Erythroblast (primary cell): ENCODE results near the gene BRF1.

Experiments used
- DNase-seq, 2 experiments: peaks; one replicate each; lab custom pipeline; 2025; lab: John Stamatoyannopoulos, UW
- GATA1 ChIP-seq: IDR thresholded peaks from 2 replicates; pipeline ENCODE4 v1.6.1; 2011; ENCODE audit warnings: low read depth, mild to moderate bottlenecking, control low read depth, low read length, moderate library complexity
- POLR2A ChIP-seq: IDR thresholded peaks from 2 replicates; pipeline ENCODE4 v1.6.1; 2011; ENCODE audit warnings: mild to moderate bottlenecking, low read length

Gene BRF1, protein sequence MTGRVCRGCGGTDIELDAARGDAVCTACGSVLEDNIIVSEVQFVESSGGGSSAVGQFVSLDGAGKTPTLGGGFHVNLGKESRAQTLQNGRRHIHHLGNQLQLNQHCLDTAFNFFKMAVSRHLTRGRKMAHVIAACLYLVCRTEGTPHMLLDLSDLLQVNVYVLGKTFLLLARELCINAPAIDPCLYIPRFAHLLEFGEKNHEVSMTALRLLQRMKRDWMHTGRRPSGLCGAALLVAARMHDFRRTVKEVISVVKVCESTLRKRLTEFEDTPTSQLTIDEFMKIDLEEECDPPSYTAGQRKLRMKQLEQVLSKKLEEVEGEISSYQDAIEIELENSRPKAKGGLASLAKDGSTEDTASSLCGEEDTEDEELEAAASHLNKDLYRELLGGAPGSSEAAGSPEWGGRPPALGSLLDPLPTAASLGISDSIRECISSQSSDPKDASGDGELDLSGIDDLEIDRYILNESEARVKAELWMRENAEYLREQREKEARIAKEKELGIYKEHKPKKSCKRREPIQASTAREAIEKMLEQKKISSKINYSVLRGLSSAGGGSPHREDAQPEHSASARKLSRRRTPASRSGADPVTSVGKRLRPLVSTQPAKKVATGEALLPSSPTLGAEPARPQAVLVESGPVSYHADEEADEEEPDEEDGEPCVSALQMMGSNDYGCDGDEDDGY

DNA sequence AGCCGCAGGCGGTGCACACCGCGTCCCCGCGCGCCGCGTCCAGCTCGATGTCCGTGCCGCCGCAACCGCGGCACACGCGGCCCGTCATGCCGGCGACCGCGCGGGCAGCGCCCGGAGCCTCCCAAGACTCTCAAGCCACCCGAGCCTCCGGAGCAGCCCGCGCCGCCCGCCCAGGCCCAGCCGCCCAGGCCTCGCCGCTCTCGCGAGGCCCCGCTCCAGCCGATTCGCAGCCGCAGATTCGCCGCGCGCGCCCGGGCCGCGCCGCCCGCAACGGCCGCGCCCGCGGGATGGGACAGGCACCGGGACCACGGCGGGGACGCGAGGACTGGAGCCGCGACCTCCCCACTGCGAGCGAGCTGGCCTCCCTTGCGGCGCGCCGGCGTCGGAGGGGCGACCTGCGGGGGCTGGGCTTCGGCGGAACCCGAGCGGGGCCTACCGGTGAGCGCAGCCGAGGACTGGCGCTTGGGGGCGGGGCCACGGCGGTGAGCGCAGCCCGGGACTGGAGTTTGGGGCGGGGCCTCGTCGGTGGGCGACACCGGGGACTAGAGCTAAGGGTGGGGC is at the start of gene BRF1:
TSS of gene BRF1 (minus strand) at position 460 of the 561 bp plus-strand sequence. CDS start at position 88, 372 bp downstream.
- DNase-seq = peak; percentile 95
- peak; percentile 63 for TF ChIP-seq POLR2A
- TF ChIP-seq GATA1 = no peak

DNA sequence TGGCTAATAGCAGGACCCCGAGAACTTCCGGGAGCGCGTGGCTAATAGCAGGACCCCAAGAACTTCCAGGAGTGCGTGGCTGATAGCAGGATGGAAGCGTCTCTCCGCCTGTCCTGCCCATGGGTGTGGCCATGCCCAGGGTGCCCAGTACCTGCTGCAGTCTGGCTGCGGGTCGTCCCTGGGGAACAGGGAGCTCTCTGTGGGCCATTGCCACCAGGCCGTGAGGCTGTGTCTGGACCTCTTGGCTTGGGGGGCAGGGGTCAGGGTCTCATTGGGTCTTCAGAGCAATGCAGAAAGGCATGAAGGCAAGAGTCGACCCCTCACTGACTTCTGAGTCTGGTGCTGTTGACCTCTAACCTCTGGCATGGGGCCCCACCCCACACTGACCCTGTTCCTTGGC is 49.2 kb upstream of the BRF1 start:
- TF ChIP-seq GATA1 = no peak
- no peak for TF ChIP-seq POLR2A
- no peak for DNase-seq

DNA sequence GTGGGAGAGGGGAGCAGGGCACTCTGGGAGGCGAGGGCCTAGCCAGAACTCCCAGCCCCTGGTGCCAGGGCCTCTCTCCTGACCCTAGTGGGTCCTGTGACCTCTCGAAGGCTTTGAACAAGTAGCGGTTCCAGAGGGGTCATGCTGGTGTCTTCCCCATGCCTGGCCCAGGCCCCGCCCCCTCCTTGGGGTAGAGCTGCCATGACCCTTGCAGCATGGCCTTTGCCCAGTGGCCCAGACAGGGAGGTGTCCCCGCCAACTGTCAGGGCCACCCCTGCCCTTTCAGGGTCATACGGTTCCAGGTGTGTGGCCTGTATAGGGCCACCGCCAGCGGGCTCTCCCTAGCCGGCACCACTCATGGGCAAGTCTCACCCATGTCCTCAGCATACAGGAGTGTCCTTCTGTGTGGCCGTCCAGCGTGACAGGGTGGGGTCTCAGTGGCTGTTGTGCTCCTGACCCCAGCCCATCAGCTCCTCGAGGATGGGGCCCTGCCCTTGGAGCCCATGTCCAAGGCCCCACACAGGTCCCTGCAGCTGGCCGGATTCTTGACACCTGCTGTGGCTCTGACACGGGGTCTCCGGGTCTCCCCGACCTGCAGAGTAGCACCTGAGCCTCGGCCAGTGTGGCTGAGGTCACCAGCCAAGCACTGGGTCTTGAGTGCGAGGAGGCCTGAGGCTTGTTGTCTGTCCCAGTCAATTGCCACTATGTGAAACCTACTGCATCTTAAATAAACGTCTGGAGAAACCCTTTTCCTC is 48.3 kb upstream of the BRF1 start:
- no peak for TF ChIP-seq POLR2A
- no peak for TF ChIP-seq GATA1
- no peak for DNase-seq

DNA sequence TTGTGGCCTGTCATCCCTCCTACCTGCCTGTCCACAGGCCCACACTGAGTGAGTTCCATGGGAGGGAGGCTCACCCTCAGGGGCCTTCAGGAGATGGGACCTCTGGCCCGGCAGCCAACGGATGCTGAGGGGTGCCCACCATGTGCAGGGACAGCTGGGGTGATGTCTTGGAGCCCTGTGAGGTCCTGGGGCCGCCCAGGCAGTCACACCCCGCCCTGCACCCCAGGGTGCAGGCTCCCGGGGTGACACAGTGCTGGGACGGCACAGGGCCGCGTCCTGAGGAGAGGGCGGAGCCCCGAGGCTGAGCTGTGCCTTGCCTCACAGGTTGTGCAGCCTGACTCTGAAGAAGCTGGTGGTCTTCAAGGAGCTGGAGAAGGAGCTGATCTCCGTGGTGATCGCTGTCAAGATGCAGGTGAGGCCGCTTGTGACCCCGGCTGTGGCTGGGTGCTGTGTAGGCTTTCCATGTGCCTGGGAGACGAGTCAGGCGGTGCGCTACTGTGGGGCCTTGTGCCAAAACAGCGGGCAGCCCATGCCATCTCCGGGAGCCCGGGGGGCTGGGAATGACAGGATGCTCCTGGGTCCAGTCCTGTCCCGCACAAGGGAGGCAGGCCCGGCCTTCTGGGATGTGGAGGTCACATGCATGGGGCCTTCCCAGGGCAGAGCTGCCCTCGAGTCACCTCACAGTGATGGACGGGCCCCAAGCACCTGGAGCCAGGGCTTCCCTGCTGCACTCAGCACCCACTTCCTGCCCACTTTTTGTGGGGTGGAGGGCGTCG is 47.6 kb upstream of the BRF1 start:
- TF ChIP-seq GATA1 = no peak
- no peak for TF ChIP-seq POLR2A
- DNase-seq = no peak

DNA sequence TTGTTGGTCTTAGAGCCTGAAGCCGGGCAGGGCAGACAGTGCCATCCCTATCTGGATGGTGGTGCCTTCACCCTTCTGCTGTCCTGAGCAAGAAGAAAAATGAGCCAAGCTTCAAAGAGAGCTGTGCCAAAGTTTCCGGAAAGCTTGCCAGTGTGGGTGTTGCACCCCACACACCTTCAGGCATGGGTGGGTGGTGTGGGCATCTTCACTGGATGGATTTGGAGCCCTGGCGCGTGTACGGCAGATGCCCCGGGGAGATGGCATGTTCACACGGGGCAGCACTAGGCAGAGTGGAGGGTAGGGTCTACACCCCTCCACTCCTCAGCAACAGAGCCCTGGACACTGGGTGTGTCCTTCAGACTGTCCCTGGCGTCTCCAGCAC is 46.8 kb upstream of the BRF1 start:
- DNase-seq = no peak
- TF ChIP-seq GATA1 = no peak
- no peak for TF ChIP-seq POLR2A

DNA sequence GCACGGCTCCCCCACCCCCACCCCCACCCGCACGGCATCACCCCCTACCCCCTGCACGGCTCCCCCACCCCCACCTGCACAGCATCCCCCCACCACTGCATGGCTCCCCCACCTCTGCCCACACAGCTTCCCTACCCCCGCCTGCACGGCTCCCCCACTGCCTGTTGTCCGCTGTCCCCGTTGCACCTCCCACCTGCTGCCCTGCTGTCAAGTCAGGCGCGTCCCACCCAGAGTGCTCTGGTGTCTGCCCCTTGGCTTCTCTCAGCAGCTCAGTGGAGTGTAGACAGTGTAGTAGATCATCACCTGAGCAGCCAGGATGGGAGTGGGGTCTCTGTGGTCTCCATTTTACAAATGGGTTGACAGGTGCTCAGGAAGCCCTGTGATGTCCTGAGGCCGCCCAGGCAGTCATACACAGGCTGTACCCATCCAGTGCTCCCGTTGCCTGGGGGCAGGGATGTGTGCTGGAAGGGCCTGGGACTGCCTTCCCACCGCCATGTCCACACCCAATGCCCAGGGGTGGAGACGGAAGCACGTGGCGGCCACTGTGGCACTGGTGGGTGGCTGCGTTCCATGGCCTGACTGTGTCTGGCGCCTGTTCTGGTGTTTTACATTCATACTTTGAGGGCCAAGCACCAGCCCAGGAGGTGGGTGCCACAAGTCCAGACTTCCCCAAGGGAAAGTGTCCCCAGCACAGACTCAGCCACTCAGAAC is 46.2 kb upstream of the BRF1 start:
- no peak for DNase-seq
- no peak for TF ChIP-seq GATA1
- no peak for TF ChIP-seq POLR2A

DNA sequence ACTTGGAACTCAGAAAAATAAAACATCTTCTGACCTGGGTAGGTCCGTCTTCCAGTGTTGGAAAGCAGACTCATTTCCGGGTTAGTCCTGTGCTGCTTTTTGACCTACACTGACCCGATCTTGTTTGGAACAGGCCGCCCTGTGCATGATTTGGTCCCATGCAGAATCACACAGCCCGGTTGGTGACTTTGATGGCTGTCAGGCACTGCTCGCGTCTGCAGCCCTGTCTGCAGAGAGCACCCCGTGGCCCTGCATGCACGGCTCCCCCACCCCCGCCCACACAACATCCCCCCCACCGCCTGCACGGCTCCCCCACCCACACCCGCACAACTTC is 45.4 kb upstream of the BRF1 start:
- TF ChIP-seq POLR2A = no peak
- TF ChIP-seq GATA1 = no peak

DNA sequence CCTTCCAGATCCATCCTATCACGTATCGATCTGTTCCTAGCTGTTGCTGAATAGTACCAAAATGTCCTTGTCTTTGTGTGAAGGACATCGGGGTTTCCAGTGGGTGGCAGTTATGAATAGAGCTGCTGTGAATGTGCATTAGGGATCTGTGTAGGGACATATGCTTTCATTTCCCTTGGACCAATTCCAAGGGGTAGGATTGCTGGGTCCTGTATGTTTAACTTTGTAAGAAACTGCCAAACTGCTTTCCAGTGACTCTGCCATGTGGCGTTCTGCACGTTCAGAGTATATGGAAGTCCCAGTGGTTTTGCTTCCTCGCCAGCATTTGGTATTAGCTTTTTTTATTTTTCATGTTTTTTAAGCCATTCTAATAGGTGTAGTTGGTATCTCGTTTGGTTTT is 42.4 kb upstream of the BRF1 start:
- TF ChIP-seq GATA1 = no peak
- no peak for TF ChIP-seq POLR2A
- DNase-seq = no peak

More for the DNA sequence above, 45.4 kb upstream of the BRF1 start:
- DNase-seq = no peak

DNA sequence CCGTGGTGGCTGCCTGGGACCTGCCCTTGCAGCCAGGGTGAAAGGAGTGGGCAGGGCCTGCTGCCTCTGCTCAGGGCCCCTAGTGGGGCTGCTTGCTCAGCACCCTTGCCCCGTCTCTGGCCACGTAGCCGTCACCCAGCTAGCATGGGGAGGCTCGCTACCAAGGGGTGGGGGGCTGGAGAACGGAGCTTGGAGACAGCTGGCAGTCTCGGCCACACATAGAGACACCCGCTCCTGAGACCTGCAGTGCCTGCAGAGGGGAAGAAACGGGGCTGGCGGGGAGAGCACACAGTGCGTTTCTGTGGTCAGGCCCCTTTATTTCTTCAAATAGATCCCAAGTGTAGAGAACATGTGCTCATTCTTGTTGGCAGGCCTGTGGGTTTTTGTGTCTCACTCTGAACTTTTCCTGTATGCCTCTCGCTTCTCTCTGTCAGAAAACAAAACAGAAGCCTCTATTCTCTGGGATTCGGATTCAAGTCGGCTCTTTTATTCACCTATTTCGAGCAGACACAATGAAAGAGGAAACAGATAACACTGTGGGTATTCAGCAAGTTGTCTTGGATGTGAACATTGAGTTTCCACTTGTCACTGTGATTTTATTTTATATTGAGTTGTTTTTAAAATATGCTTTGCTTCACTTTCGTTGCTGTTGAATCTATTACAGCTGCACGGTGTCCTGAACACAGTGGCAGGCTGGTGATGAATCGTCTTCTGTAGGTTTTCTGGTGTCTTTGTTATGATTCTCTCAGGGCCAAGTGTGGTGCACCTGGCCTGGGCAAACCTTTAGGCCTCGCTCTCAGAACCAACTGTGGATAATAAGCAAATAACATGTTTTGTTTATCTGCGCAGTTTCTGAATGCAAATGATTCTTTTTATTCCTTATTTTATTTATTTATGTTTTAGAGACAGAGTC is 40.3 kb upstream of the BRF1 start:
- TF ChIP-seq GATA1 (no peak), POLR2A (no peak)
- no peak for DNase-seq

DNA sequence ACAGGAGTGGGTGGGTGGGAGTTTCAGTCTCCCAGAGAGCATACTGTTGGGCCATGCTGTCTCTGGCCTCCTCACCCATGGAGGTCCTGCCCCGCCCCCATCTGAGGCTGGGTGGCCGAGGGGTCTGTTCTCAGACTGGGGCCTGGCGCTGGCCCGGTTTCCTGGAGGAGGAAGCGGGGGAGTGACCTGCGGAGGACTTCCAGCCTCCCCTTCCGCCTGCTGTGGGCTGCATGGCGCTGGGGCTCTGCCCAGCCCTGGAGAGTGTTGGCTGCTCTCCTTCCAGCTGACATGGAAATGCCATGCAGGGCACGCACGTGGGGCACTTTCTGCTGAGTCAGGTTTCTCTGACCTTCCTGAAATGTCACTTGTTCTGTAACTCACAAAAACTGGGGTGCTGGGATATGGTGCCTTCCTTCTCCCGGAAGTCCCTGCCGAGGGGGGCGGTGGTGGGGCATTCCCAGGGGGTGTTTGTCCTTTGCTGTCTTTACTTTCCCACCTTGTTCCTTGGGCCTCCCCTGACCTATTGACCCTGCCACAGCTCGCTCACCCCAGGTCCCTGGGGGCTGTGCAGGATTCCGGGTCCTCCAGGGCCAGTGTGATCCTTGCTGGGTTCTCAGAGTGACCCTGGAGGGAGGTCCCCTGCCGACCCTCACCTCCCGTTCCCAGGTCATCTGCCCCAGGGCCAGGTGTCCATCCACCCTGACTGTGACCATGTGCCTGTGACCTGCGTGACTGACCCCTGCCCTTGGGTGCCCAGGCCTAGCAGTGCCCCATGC is 37.4 kb upstream of the BRF1 start:
- DNase-seq = no peak
- TF ChIP-seq POLR2A = no peak
- no peak for TF ChIP-seq GATA1

DNA sequence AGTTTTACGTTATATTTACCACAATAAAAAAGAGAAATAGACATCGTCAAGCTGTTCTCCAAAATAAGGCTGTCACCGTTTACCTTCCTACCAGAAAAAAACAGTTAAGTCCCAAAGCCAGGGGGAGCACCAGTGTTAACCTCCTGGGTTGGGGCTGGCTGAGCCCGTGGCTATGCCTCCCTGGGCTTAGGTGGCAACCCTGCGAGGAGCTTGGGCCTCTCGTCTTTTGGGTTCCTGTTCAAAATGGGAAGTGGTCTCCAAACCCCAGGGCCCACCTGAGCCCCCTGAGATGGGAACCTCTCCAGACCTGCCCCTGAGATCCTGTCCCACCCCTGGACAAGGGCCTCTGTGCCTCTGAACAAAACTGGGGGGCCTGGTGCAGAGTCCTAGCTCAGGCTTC is 36.6 kb upstream of the BRF1 start:
- DNase-seq = no peak
- TF ChIP-seq GATA1 (no peak), POLR2A (no peak)
